Gastrocnemius medialis (tissue), 4 donors: ENCODE data around the gene ACSL1.

Experiments used
- POLR2A ChIP-seq, 2 donors: fragments of 450-650 bp; IDR thresholded peaks; one replicate each; pipeline ENCODE4 v1.6.1; 2017; ENCODE audit warnings: antibody characterized with exemption in 2 of 2, mild to moderate bottlenecking in 2 of 2, moderate library complexity in 2 of 2
- TF ChIP-seq, protein P1 (sequence below), 5 experiments: fragments of 450-650 bp in 3 of 5; fragments of 200-600 bp in 2 of 5; sonication (generic) in 2 of 5; IDR thresholded peaks in 4 of 5; conservative IDR thresholded peaks in 1 of 5; 1 replicate in 4 of 5; 2 replicates in 1 of 5; pipeline ENCODE4 v1.5.1; 2016 to 2019; ENCODE audit warnings: antibody characterized with exemption in 5 of 5, mild to moderate bottlenecking in 3 of 5, moderate library complexity in 3 of 5

DNA sequence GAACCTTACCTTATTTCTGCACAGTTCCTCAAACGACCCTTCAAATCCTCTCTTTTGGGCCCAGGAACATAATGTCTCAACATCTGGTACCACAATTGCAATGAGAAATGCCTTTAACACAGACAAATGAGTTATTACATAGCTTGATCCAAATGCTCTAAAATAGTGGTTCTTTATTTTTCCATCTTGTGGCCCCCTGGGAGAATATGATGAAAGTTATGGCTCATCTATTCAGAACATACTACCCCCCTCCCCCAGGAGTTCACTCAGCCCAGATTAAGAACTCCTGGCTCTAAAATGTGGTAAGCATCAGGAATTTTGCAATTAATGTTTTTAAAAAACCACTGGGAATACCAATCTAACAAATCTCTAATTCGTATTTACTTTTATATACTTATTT is 68.0 kb downstream of the ACSL1 start:
- TF ChIP-seq POLR2A (IDR thresholded peaks at IDR 0.05) = no peak
- TF ChIP-seq, protein P1, sequence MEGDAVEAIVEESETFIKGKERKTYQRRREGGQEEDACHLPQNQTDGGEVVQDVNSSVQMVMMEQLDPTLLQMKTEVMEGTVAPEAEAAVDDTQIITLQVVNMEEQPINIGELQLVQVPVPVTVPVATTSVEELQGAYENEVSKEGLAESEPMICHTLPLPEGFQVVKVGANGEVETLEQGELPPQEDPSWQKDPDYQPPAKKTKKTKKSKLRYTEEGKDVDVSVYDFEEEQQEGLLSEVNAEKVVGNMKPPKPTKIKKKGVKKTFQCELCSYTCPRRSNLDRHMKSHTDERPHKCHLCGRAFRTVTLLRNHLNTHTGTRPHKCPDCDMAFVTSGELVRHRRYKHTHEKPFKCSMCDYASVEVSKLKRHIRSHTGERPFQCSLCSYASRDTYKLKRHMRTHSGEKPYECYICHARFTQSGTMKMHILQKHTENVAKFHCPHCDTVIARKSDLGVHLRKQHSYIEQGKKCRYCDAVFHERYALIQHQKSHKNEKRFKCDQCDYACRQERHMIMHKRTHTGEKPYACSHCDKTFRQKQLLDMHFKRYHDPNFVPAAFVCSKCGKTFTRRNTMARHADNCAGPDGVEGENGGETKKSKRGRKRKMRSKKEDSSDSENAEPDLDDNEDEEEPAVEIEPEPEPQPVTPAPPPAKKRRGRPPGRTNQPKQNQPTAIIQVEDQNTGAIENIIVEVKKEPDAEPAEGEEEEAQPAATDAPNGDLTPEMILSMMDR (IDR thresholded peaks at IDR 0.05 in 4 of 5, conservative IDR thresholded peaks at IDR 0.05 in 1 of 5) = no peak
